ENCODE results near the gene USP3. TPM values are rescaled to one million over a fixed set of nuclear protein-coding genes. Genes with fewer than 3 reads are reported as not detected.
A peak's percentile ranks its signal among the peaks of the same experiment; 100 is the strongest.

USP3 gene
- total and polyA plus RNA-seq, 2 donors (not counting 1 experiment from before 2014, with no cell fraction given), result 43.4 to 152 TPM

- DNase-seq (no peak), ATAC-seq (ENCODE audit: low read depth) (no peak)
- Histone ChIP-seq H3K4me3 (ENCODE audit: control extremely low read depth in 1 of 5, extremely low read depth in 1 of 5, insufficient read depth in 1 of 5, low read depth in 2 of 5, low read length in 4 of 5) (no peak overlapping the region), H3K27me3 (replicated peaks in 1 of 4; ENCODE audit: control extremely low read depth in 1 of 4, control insufficient read depth in 3 of 4, insufficient read depth in 4 of 4, low read length in 3 of 4) (no peaks in the 10 kb centered on the region), H3K27ac (ENCODE audit: low read length in 2 of 2) (peak overlapping the region in 1 of 2 donors; percentile 58), H2AFZ (ENCODE audit: insufficient read depth, low read depth, low read length, poor library complexity, severe bottlenecking) (no peak overlapping the region), H3K9ac (ENCODE audit: low read length) (no peak overlapping the region), H3K79me2 (ENCODE audit: control insufficient read depth, insufficient read depth, low read length) (peaks cover 68% of the 10 kb centered on the region), H3K9me3 (ENCODE audit: control extremely low read depth in 1 of 3, control insufficient read depth in 2 of 3, insufficient read depth in 1 of 3, low read length in 2 of 3) (no peaks in the 10 kb centered on the region), H3K36me3 (replicated peaks in 1 of 2; ENCODE audit: control extremely low read depth in 1 of 2, control insufficient read depth in 1 of 2, extremely low read depth in 1 of 2, insufficient read depth in 2 of 2, low read length in 1 of 2) (peaks cover 14 to 19% of the 10 kb centered on the region in 2 experiments), H3K4me1 (ENCODE audit: control insufficient read depth in 2 of 2, insufficient read depth in 2 of 2, low read length in 2 of 2) (peaks cover 36 to 56% of the 10 kb centered on the region in 2 donors), H4K20me1 (ENCODE audit: control insufficient read depth, insufficient read depth, low read length, poor library complexity, severe bottlenecking) (peaks cover 32% of the 10 kb centered on the region), H3K4me2 (replicated peaks; ENCODE audit: low read depth, low read length, poor library complexity, severe bottlenecking) (peak overlapping the region; percentile 14)
- intact Hi-C loops (cut with micrococcal nuclease), result no loop called here
- Mint-ChIP-seq H3K27me3 (no peaks in the 10 kb centered on the region), H3K4me1 (peaks cover 82% of the 10 kb centered on the region), H3K4me3 (peak overlapping the region; percentile 20), H3K9me3 (ENCODE audit: insufficient read depth) (no peaks in the 10 kb centered on the region), H3K27ac (peak overlapping the region; percentile 72)
- ChIA-PET POLR2A (interaction anchor here (0.8 kb wide), 1 partner anchor 560 kb away, joined by 3 read pairs; the partner anchor contains the start of gene SNX1), CTCF (interaction anchor here (0.7 to 1.2 kb wide), 3 partner anchors 30 to 69 kb away, joined by 3 to 4 read pairs (median 4); no protein-coding TSS in a partner anchor)
- 67% methylated on average over 1 of the region's 3 CpGs for WGBS (ENCODE audit: insufficient coverage)
- TF ChIP-seq EZH2 (IDR thresholded peaks at IDR 0.05; ENCODE audit: borderline replicate concordance, insufficient read depth, low read depth, low read length, poor library complexity, severe bottlenecking) (no peak), CTCF (IDR thresholded peaks at IDR 0.05) (no peak)
Observed at GRCh38 chr15:63535689-63536088, 31.3 kb downstream of the USP3 start.

GRCh38 chr15:63538876-63539275, 34.5 kb downstream of the USP3 start:
- Histone ChIP-seq H3K4me1 (ENCODE audit: control insufficient read depth in 2 of 2, insufficient read depth in 2 of 2, low read length in 2 of 2) (peaks cover 37 to 61% of the 10 kb centered on the region in 2 donors), H3K79me2 (ENCODE audit: control insufficient read depth, insufficient read depth, low read length) (peaks cover 53% of the 10 kb centered on the region), H2AFZ (ENCODE audit: insufficient read depth, low read depth, low read length, poor library complexity, severe bottlenecking) (no peak overlapping the region), H4K20me1 (ENCODE audit: control insufficient read depth, insufficient read depth, low read length, poor library complexity, severe bottlenecking) (peaks cover 10% of the 10 kb centered on the region), H3K4me3 (ENCODE audit: control extremely low read depth in 1 of 5, extremely low read depth in 1 of 5, insufficient read depth in 1 of 5, low read depth in 2 of 5, low read length in 4 of 5) (no peak overlapping the region), H3K4me2 (replicated peaks; ENCODE audit: low read depth, low read length, poor library complexity, severe bottlenecking) (no peak overlapping the region), H3K36me3 (replicated peaks in 1 of 2; ENCODE audit: control extremely low read depth in 1 of 2, control insufficient read depth in 1 of 2, extremely low read depth in 1 of 2, insufficient read depth in 2 of 2, low read length in 1 of 2) (peaks cover 14 to 19% of the 10 kb centered on the region in 2 experiments), H3K9ac (ENCODE audit: low read length) (no peak overlapping the region), H3K9me3 (ENCODE audit: control extremely low read depth in 1 of 3, control insufficient read depth in 2 of 3, insufficient read depth in 1 of 3, low read length in 2 of 3) (no peaks in the 10 kb centered on the region), H3K27me3 (replicated peaks in 1 of 4; ENCODE audit: control extremely low read depth in 1 of 4, control insufficient read depth in 3 of 4, insufficient read depth in 4 of 4, low read length in 3 of 4) (no peaks in the 10 kb centered on the region), H3K27ac (ENCODE audit: low read length in 2 of 2) (peak overlapping the region in 1 of 2 donors; percentile 11)
- CTCF ChIA-PET, result no interaction called here
- no peak for ATAC-seq (ENCODE audit: low read depth)
- TF ChIP-seq EZH2 (IDR thresholded peaks at IDR 0.05; ENCODE audit: borderline replicate concordance, insufficient read depth, low read depth, low read length, poor library complexity, severe bottlenecking) (no peak), CTCF (IDR thresholded peaks at IDR 0.05) (no peak)
- intact Hi-C loops (cut with micrococcal nuclease), result no loop called here
- Mint-ChIP-seq H3K4me3 (no peak overlapping the region), H3K27ac (no peak overlapping the region), H3K9me3 (ENCODE audit: insufficient read depth) (no peaks in the 10 kb centered on the region), H3K27me3 (no peaks in the 10 kb centered on the region), H3K4me1 (peaks cover 76% of the 10 kb centered on the region)
- POLR2A ChIA-PET, result interaction anchor here (0.7 kb wide), 1 partner anchor 43 kb away, joined by 3 read pairs; no protein-coding TSS in a partner anchor
- WGBS (ENCODE audit: insufficient coverage), result no CpG with 5 or more reads among the region's 3 CpGs
- no peak for DNase-seq

Data from B cell (primary cell).